Right atrium auricular region (tissue), 2 donors: ENCODE measurements around the gene CEP104. TPM values are rescaled to one million over a fixed set of nuclear protein-coding genes. Genes with fewer than 3 reads are reported as not detected.

Experiments used
- DNase-seq: peaks from one replicate; pipeline ENCODE4 v3.0.0-alpha.2; 2019; ENCODE audit warnings: low spot score
- H3K27ac ChIP-seq, 2 donors: fragments of 200-600 bp; sonication (generic); 1 replicate in 1 of 2; 2 replicates in 1 of 2; pipeline ENCODE4 v1.5.1; 2016 to 2019
- H3K27me3 ChIP-seq, 2 donors: fragments of 200-600 bp; sonication (generic); one replicate each; pipeline versions ENCODE4 v1.5.1 to v1.6.0; 2017 to 2019
- H3K36me3 ChIP-seq: fragments of 200-600 bp; sonication (generic); one replicate; pipeline ENCODE4 v1.5.1; 2016
- H3K4me1 ChIP-seq, 2 donors: fragments of 200-600 bp; sonication (generic); one replicate each; pipeline versions ENCODE4 v1.5.1 to v1.6.0; 2017 to 2019
- H3K4me3 ChIP-seq, 2 donors: fragments of 200-600 bp; sonication (generic); 1 replicate in 1 of 2; 2 replicates in 1 of 2; pipeline ENCODE4 v1.5.1; 2017 to 2019; ENCODE audit warnings: mild to moderate bottlenecking in 1 of 2, moderate library complexity in 1 of 2
- H3K9me3 ChIP-seq, 2 donors: fragments of 200-600 bp; sonication (generic); one replicate each; pipeline ENCODE4 v1.5.1; 2019
- CTCF ChIP-seq, 2 donors: fragments of 200-600 bp; sonication (generic); IDR thresholded peaks; one replicate each; pipeline ENCODE4 v1.5.1; 2019; ENCODE audit warnings: antibody characterized with exemption in 2 of 2
- total RNA-seq, 2 donors: library from RNA; depleted of rRNA; stranded (reverse); fragments of >200 nt; gene quantifications; one replicate each; pipeline ENCODE4 v1.1.0, GENCODE V29; 2016

CEP104 gene
- total RNA-seq: 10 to 100 TPM; 21.7 to 25.9 TPM

GRCh38 chr1:3856923-3857790 lies at the start of gene CEP104, which contains the start of gene DFFB:
CEP104 (minus strand) TSS chr1:3857211; CDS start chr1:3852407, 4,804 bp downstream.
DFFB (plus strand) TSS chr1:3857476; CDS start chr1:3857604, 128 bp downstream.
- H3K27me3 ChIP-seq: no peaks in the 10 kb centered on the region
- H3K4me1 ChIP-seq: peaks cover 0 to 21% of the 10 kb centered on the region in 2 donors
- H3K4me3 ChIP-seq: peak within 1 kb of the TSS; percentile 72 to 96
- no peaks in the 10 kb centered on the region for H3K9me3 ChIP-seq
- peak; percentile 79 for DNase-seq
- no peaks in the 10 kb centered on the region for H3K36me3 ChIP-seq
- no peak for TF ChIP-seq CTCF (IDR thresholded peaks at IDR 0.05)
- H3K27ac ChIP-seq: peak within 1 kb of the TSS; percentile 75 to 83

- H3K27ac ChIP-seq: no peak overlapping the region
- no peak overlapping the region for H3K4me3 ChIP-seq
- peaks cover 0 to 5% of the 10 kb centered on the region in 2 donors for H3K4me1 ChIP-seq
- DNase-seq: no peak
- peaks cover 0 to 2% of the 10 kb centered on the region in 2 donors for H3K27me3 ChIP-seq
- TF ChIP-seq CTCF (IDR thresholded peaks at IDR 0.05): no peak
- no peaks in the 10 kb centered on the region for H3K36me3 ChIP-seq
- no peaks in the 10 kb centered on the region for H3K9me3 ChIP-seq
Measured at GRCh38 chr1:3906672-3907020, 49.6 kb upstream of the CEP104 start.

- peaks cover 0 to 4% of the 10 kb centered on the region in 2 donors for H3K4me1 ChIP-seq
- no peak overlapping the region for H3K4me3 ChIP-seq
- no peak for DNase-seq
- no peak for TF ChIP-seq CTCF (IDR thresholded peaks at IDR 0.05)
- H3K27ac ChIP-seq: no peak overlapping the region
- no peaks in the 10 kb centered on the region for H3K27me3 ChIP-seq
- H3K36me3 ChIP-seq: no peaks in the 10 kb centered on the region
- H3K9me3 ChIP-seq: no peaks in the 10 kb centered on the region
Measured at GRCh38 chr1:3905953-3906671, 49.1 kb upstream of the CEP104 start.

DNA sequence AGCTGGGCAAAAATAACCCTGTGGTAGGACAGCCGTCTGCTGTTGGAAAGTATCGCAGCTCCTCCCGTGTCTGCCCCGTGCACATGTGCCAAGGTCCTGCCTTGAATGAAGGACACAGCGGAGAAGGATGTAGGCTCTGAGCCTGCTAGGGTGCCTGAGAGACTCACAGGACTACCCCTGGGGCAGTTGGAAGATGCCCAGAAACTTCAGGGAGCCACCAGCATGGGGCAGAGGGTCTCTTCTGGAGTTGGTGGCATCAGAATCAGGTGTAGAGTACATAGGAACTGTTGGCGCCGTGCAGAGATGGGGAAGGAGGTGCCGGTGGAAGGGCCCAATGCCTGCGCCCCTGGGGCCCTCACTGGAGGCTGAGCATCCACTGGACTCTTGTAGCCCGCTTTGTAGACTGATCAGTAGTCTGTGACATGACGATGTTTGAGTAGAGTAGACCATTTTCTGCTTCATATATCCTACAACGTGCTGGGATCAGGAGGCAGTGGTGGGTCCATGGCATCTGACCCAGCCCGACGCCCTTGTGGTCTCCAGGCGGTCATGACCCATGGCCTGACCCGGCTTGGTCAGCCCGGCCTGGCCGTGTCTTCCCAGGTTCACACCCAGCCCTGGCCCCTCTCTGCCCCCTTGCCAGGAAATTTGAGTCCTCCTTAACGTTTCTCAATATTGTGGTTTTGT lies 48.4 kb upstream of the CEP104 start:
- H3K9me3 ChIP-seq: no peaks in the 10 kb centered on the region

DNA sequence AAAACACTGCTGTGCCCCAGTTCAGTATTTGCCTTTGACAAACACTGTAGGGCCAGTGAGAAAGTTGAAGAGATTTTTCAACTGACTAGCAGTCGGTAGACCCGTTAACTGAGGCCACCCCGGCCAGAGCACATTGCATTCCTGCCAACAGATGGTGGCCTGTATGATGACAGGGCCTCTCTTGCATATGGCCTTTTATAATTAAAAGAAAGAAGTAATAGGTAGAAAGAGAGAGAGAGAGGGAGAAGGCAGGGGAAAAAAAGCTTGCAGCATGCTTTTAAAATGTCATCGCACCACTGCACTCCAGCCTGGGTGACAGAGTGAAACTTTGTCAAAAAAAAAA lies 47.8 kb upstream of the CEP104 start:
- Histone ChIP-seq H3K9me3 (no peaks in the 10 kb centered on the region), H3K27ac (no peak overlapping the region), H3K4me3 (no peak overlapping the region), H3K36me3 (no peaks in the 10 kb centered on the region), H3K27me3 (no peaks in the 10 kb centered on the region), H3K4me1 (no peaks in the 10 kb centered on the region)
- no peak for TF ChIP-seq CTCF (IDR thresholded peaks at IDR 0.05)
- no peak for DNase-seq

More for the DNA sequence above, 48.4 kb upstream of the CEP104 start:
- H3K27ac ChIP-seq: no peak overlapping the region
- no peaks in the 10 kb centered on the region for H3K36me3 ChIP-seq
- TF ChIP-seq CTCF (IDR thresholded peaks at IDR 0.05): no peak
- H3K27me3 ChIP-seq: no peaks in the 10 kb centered on the region
- no peak for DNase-seq
- H3K4me3 ChIP-seq: no peak overlapping the region
- no peaks in the 10 kb centered on the region for H3K4me1 ChIP-seq
